GM23248 (cell line): ENCODE measurements around the gene TM9SF3.

Source experiments
- EZH2 ChIP-seq: fragments of 200-600 bp; sonication (generic); IDR thresholded peaks from 2 replicates; pipeline ENCODE4 v1.6.1; 2018; ENCODE audit warnings: antibody characterized with exemption, mild to moderate bottlenecking; ENCODE audit not compliant: insufficient read depth, poor library complexity, severe bottlenecking
- EZH2phosphoT487 ChIP-seq: fragments of 200-600 bp; sonication (generic); IDR thresholded peaks from 2 replicates; pipeline ENCODE4 v1.6.1; 2018; ENCODE audit warnings: antibody characterized with exemption, moderate library complexity, mild to moderate bottlenecking, low read depth; ENCODE audit not compliant: insufficient read depth

- TF ChIP-seq EZH2 (no peak), EZH2phosphoT487 (no peak)
These were observed 15.5 kb downstream of the TM9SF3 start for GRCh38 chr10:96570983-96571964.
